Stimulated activated naive CD8-positive, alpha-beta T cell treated with anti-CD3 and anti-CD28 coated beads, Interleukin-15, Interleukin-2, amounts not matched to agents 100 U/mL and 50 U/mL, for 24 hours (primary cell): ENCODE data around the gene OR2Z1.

ENCODE experiments used
- ATAC-seq: fragments of 150-1000 bp; cut with Tn5 transposase; one replicate; pipeline ENCODE4 v1.10.0; 2021
- DNase-seq: peaks from one replicate; pipeline ENCODE4 v3.0.0; 2021

The OR2Z1 gene

DNA sequence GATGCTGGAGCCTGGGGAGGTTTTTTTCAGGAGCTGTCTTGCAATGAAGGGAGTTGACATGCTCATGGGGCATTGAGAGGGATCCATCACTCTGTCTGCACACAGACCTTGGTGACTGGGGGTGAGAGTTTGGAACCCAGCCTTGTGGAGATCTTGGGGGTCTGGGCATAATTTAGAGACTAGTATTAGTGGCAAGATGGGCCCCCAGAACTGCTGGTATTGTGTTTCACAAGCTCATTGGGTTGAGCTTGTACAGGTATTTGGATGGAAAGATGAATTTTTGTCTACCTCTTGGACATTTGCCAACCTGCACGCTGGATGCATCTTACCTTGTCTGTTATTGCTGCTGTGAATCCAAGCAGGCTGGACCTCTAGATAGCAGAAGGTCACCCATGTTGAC, at the start of gene OR2Z1:
Gene OR2Z1 (plus strand): TSS at position 301 of the 400 bp plus-strand sequence. CDS start 9,395 bp downstream, outside the sequence.
- no peak for ATAC-seq
- no peak for DNase-seq

DNA sequence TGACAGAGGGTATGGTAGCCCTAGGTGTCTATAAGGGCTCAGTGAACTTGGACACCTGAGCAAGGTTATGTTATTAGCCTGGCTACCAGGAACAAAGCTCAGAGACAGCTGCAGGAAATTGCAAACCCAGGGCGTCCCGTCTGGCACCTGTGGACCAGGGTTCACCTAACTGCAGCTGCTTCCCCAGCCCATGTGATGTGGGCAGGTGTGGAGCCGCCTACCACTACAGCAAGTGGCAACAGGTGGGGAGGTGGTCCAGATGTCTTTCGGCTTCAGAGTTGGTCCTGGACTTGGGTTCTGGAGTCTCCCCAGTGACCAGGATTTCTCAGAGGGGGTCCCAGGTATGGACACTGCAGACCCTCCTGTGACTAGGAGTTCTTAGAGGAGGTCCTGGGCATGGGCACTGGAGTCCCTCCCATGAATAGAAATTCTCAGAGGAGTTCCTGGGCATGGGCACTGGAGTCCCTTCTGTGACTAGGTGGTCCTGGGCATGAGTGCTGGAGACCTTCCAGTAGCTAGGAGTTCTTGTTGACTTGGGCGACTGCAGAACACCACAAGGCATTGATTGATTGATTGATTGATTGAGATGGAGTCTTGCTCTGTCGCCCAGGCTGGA, 48.0 kb upstream of the OR2Z1 start:
- ATAC-seq (no peak), DNase-seq (no peak)

DNA sequence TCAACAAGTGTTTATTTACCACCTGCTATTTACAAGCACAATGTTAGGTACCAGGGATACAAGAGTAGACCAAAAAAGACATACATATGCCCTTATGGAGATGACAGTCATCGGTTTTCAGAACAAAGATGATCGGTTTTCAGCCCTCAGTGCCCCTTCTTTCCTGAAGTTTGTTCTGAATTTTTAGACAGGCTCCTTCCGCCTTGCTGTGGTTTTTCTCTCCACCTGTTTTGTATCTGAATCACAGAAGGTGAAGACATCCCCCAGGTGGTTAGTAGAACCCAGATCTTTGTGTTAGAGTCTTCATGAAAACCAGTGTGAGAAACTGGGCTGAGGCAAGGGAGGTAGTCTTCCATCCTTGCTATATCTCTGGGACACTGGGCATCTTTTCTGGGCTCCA, 46.4 kb upstream of the OR2Z1 start:
- ATAC-seq (no peak), DNase-seq (no peak)

DNA sequence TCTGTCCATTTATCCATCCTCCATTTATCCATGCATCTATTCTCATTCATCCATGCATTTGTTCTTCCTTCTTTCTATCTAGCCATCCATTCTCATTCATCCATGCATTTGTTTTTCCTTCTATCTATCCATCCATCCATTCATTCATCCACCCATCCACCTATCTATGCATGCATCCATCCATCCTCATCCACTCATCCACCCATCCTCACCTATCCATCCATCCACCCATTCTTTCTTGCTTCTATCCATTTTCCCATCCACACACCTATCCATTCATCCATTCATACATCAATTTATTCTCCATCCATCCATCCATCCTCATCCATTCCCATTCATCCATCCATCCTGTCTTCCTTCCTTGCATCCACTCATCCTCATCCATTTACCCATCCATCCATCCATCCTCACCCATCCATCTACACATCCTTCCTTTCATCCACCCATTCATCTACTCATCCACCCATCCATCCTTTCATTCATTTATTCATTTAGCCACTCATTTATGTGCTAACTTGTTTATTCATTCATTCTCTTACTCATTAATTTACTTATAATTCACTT, 43.1 kb upstream of the OR2Z1 start:
- DNase-seq, result no peak

DNA sequence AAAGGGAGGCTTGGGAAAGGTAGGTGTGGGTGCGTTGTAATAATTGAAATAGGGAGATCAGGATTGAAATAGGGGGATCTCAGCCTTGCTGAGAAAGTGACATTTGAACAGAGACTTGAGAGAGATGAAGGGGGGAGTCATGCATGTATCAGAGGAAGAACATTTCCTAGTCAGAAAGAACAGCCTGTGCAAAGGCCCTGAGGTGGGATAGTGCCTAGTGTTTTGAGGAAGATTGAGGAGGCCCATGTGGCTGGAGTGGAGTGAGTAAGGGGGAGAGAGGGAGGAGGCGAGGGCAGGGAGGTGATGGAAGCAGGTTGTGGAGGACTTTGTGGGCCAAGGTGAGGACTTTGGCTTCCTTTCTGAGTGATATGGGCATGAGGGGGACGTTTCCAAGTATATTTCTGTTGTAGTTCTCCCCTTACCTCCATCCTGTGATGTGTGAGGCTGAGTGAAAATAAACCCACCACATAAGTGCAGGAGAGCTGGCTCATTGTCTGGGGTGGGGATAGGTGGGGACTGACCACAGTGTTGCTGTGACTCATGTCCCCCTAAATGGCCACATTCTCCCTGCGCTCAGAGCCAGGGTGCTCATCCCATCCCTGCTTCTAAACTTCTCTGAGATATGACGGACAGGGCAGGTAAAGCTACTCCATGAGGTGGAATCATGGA, 40.6 kb upstream of the OR2Z1 start:
- ATAC-seq (peak; percentile 65), DNase-seq (no peak)

More for the DNA sequence above, 43.1 kb upstream of the OR2Z1 start:
- no peak for ATAC-seq

DNA sequence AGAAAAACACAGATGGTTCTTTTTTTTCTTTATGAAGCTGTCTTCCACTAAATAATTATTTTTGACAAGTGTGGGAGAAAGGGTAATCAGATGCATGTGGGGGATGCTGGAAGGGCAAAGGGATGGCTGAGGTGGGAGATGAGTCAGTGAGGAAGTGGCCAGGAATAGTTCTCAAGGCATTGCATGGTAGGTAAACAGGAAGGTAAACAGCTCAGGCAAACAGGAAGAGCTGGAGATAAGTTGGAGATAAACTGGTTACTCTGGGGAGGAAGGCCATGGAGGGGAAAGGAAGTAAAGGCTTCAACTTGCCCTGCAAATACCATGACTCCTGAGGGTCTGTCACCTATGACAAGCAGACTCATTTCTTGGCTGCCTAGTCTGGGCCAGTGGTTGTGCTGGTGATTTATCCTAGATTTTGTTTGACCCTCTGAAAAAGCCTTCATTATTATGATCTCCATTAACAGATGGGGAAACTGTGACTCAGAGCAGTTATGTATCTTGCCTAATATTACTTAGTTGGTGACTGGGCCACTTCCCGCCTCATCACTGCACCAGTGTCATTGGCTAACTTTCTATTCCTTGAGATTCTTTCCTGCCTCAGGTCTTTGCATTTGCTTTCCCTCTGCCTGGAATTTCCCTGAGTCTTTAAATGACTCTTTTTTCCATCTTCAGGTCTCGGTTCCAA, 39.9 kb upstream of the OR2Z1 start:
- DNase-seq (no peak), ATAC-seq (peak; percentile 4)

- DNase-seq, result no peak
- ATAC-seq, result no peak
Observed at GRCh38 chr19:8682472-8682871, 39.0 kb upstream of the OR2Z1 start.

DNA sequence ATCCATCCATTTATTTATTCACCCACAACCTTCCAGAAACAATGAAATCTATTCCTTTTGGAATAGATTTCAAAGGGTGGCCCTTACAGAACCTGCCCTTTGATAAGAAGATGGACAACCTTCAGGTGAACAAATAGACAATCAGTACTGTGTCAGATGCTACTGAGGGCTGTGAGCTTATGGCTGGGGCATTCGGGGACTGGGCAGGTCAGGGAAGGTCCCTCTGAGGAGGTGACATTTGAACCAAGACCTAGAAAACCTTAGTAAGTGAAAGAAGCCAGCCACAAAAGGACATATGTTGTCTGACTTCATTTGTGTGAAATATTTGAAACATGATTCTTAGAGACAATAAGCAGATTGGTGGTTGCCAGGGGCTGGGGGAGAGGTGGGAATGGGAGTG, 38.5 kb upstream of the OR2Z1 start:
- DNase-seq (no peak), ATAC-seq (no peak)

DNA sequence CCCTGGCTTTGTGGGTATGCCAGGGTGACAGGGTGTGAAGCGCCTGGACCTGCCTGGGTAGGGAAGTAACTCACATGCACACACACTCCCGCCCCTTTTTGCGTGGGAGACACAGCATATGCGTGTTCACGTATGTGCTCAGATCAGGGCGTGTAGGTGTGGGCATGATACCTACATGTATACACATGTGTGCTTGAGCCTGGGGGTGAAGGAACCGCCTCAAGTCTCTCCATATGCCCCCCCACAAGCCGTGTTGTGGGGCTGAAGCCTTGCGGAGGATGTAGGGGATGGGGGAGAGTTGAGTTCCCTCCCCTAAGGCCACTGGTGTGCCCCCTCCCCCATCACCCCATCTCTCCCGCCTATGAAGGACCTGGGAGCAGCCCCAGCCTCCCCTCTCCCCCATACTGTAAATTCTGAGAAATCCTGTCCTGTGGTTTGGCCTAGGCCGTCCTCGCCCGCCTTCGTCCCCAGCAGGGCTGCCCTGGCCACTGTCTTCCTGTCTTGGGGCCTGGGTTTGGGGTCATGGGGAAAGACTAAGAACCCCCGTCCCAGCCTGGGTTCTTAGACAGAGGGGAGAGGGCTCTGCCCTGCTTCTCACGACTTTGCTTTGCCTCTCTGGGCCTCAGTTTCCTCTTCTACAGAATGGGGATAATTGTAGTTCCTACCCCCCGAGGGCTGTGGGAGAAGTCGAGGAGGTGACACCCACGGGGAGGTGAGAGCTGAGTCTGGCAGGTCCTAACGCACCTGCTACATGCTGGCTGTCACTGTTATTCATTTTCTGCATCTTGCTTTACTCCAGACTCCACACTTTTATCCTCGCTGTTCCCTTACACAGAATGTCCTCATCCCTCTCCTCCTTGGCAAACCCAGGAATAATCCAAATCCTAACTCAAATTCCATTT, 37.2 kb upstream of the OR2Z1 start:
- DNase-seq (no peak), ATAC-seq (no peak)

- no peak for ATAC-seq
- DNase-seq, result no peak
Observed at GRCh38 chr19:8686549-8686948, 34.9 kb upstream of the OR2Z1 start.

DNA sequence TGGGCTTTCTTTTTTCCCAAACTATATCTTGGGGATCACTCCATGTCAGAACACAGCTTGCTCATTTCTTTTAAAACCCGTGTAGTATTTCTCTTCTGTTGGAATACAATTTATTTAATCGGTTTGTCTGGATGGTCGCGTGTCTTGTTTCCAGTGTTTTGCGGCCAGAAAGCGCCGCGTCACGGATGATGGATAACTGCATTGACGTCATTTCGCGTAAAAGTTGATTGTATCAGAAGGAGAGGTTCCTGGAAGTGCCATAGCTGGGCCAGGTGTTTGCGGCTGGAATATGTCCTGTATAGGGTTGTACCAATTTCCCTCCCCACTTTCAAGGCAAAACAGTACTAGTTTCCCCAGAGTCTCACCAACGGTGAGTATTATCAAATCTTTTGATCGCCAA, 32.5 kb upstream of the OR2Z1 start:
- DNase-seq, result no peak

DNA sequence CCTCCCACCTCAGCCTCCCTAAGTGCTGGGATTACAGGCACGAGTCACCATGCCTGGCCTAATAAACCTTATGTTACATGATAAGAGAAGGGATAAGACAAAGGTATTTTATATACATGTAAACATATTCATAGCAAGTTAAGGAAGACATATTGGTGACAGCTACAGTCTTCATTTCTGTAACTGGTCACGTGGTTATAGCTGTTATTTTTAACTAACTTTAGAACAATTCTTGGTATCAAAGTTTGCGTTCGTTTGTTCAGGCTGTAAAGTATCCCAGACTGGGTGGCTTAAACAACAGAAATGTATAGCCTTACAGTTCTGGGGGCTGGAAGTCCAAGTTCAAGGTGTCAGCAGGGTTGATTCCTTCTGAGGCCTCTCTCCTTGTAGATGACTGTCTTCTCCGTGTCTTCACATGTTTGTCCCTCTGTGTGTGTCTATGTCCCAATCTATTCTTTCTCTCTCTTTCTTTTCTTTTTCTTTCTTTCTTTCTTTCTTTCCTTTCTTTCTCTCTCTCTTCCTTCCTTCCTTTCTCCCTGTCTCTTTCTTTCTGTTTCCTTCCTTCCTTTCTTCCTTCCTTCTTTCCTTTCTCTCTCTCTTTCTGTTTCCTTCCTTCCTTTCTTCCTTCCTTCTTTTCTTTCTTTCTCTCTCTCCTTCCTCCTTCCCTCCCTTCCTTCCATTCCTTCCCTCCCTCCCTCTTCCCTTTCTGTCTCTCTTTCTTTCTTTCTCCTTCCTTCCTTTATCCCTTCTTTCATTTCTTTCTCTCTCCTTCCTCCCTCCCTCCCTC, 30.5 kb upstream of the OR2Z1 start:
- DNase-seq (no peak), ATAC-seq (no peak)

More for the DNA sequence above, 32.5 kb upstream of the OR2Z1 start:
- ATAC-seq, result no peak

GRCh38 chr19:8695501-8695900, 25.9 kb upstream of the OR2Z1 start:
- no peak for ATAC-seq

DNA sequence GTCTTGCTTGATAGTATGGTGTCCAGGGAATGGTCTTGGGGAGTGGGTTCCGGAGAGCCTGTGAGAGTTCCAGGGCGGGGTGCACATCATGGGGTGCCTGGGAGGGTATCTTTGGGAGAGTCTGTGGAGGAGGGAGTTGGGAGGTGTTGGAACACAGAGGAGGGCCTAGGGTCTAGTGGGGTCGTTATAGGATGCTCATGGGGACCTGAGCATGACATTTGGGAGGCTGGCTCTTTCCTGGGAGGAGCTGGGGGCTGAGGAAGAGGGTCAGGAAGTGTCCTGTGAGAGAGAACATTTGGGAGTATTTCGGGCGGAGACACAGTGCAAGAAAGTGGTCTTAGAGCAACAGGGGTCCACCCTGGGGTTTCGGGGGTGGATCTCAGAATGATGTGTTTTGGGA, 25.5 kb upstream of the OR2Z1 start:
- ATAC-seq (no peak), DNase-seq (no peak)

More at GRCh38 chr19:8695501-8695900, 25.9 kb upstream of the OR2Z1 start:
- no peak for DNase-seq

GRCh38 chr19:8696993-8697392, 24.4 kb upstream of the OR2Z1 start:
- DNase-seq (no peak), ATAC-seq (no peak)

DNA sequence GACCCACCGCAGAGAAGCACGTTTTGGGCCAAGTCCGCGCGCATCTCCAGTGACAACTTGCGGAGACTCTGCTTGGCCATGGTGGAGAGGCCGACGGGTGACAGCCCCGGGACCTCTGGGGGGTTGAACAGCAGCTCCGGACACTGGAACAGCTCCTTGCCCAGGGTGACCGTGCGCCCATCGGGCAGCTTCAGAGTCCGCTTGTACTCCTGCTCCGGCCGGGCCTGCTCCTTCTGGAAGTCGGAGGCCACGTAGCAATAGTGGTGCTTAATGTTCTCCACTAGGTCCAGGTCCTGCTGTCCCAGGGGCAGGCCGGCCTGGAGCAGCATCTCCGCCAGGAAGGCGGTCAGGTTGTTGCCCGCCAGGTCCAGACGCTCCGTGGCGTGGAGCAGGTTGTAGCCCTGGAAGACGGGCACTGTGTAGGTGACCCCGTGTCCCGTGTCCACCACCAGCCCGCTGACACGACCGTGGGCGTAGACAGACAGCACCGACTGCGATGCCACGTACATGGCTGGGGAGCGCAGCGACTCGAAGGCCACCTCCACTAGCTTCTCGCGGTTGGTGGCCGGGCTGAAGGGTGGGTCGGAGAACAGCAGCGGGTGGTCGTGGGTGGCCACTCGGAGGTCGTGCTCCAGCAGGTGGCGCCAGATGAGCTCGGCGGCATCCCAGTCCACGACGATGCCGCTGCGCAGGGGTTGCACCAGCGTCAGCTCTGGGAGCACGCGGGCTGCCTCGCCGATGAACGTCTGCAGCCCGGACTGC, 23.6 kb upstream of the OR2Z1 start:
- peak; percentile 57 for DNase-seq
- no peak for ATAC-seq

DNA sequence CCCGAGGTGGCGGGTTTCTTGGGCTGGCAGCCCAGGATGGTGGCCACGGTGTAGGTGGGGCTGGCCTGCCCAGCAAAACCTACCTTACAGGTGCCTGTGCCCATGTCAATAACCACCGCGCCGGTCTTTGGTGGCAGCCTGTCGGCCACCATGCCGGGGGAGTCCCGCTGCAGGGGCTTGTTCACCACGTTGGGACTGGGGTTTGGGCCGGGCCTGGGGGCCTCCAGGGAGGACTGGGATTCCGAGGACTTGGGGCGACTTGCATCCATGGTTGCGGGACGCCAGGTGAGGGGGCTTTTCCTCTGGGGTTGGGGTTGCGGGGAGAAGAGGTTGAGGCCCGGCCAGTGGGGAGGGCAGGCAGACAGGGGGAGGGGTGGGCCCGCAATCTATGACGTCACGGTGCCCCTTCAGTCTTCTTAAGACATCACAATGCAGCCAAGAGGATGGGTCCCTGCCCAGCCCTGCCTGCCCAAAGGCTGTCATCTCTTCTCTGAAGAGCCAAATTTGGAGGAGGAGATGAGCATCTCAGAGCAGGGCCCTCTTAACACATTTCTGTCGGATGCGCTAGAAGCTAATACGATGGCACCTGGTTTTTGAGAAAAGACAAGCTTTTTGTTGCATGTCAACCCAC, 22.9 kb upstream of the OR2Z1 start, which contains the start of gene ACTL9:
Gene ACTL9 (minus strand): TSS at position 363 of the 631 bp plus-strand sequence. CDS start 94 bp downstream, at position 269.
- no peak for DNase-seq
- ATAC-seq, result no peak

DNA sequence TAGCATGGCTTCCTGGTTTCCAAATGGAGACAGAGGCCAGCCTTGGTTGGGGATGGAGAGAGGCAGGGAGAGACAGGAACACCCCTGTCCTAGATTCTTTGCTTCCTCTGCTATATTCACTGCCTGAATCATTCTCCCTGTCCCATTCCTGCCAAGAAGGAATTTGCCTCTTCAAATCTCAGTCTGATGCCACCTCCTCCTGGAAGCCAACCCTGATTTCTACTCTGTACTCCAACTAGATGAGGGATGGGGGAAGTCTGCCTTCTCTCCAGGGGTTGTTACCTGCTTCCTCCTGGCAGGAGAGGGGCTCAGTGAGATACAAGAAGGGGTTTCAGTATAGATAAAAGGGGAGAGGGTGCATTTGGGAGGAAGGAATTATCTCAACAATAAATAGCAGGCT, 21.5 kb upstream of the OR2Z1 start:
- no peak for ATAC-seq
- DNase-seq, result no peak

DNA sequence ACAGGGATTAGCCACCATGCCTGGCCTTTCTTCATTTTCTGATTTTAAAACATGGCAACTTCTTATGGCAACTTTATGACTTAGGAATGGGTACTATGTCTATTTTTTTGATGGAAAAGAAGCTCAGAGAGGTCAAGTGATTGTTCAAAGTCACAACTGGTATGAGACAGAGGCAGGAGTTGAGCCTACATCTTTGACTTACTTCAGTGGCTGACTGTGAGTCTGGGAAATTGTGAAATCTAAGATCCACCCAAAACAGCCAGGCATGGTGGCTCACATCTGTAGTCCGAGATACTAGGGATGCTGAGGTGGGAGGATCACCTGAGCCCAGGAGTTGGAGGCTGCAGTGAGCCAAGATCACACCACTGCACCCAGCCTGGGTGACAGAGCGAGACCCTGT, 20.5 kb upstream of the OR2Z1 start:
- DNase-seq (no peak), ATAC-seq (no peak)

DNA sequence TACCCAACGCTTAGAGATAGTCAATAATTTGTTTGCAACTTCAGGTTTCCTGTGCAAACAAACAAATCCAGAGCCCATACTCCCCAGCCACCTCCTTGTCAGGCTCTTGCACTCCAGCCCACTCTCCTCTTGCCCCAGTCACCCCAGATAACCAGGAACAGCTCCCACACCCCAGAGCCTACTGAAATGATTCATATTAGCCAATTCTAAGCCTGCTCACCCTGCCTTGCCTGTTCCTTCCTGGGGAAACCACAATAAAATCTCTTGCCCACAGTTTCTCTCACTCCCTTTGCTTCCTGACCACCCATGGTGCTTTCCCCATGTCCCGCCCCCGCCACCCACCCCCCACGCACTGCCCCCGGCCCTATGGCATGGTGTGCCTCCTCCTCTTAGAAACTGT, 19.1 kb upstream of the OR2Z1 start:
- ATAC-seq (peak; percentile 92), DNase-seq (peak; percentile 43)
